ENCODE results near the gene WDR55.
A peak's percentile ranks its signal among the peaks of the same experiment; 100 is the strongest.
"Not testable (repeated sequence)": the region's sequence is repeated elsewhere in the genome, so short reads cannot be mapped to it uniquely, and the experiment has no call there.

The WDR55 gene

DNA sequence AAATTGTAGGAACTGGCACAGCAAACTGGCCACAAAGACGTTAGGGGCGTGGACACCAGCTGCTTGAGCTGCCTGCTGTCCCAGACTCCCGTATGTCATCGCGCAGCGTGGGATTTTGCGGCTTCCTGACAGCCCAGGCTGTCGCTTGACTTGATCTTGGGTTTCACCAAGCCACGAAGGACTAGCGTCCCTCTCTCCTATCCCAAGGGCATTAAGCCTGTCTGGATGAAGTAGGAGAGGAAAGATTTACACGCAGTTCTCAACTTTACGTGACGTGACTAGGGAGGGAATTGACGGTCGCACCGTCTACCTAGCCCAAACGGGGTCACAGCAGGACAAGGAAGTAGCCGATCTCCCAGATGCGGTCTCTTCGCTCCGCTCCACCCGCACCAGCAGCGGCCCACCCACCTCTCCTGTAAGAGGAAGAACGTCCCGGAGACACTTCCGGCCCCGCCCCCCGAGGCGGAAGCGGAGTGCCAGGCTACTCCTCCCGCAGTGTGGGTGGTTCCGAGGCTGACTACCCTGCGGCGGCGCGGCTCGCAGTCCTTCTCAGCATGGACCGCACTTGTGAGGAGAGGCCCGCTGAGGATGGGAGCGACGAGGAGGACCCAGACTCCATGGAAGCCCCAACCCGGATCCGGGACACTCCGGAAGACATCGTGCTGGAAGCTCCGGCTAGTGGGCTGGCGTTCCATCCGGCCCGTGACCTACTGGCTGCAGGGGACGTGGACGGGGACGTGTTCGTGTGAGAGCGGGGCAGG is at the start of gene WDR55:
WDR55 (plus strand) TSS at position 546 of the 761 bp plus-strand sequence; CDS start at position 555, 9 bp downstream.
- DNase-seq (ENCODE audit: low read depth): peak; percentile 96

DNA sequence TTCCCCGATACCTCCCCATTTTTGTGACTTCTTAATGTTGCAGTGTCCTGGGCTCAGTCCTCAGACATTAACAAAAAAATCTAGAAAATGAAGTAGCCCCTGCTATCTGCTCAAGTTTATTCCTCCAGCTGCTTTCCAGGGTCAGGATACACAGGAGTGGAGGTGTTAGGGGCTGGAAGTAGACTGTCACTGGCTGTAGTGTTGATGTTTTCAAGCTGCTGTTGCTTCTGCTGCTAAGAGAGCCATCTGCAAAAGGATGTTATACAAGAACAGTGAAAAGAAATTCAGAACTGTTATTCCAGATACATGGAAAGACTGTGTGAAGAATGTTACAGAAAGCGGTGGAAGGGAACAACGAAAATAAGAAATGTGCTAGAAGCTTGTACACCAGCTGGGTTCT is 42.4 kb upstream of the WDR55 start:
- no peak for DNase-seq (ENCODE audit: low read depth)

- DNase-seq (ENCODE audit: low read depth): not testable (repeated sequence)
Measured at GRCh38 chr5:140623061-140623460, 41.6 kb upstream of the WDR55 start.

DNA sequence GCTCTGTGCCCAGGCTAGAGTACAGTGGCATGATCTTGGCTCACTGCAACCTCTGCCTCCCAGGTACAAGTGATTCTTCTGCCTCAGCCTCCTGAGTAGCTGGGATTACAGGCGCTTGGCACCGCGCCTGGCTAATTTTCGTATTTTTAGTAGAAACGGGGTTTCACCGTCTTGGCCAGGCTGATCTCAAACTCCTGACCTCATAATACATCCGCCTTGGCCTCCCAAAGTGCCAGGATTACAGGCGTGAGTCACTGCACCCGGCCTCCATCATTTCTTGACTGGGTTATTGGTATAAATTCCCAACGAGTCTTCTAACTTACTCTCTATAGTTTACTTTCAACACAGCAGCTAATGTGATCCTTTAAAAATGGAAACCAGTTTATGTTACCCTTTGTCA is 39.8 kb upstream of the WDR55 start:
- DNase-seq (ENCODE audit: low read depth): not testable (repeated sequence)

- peak; percentile 19 for DNase-seq (ENCODE audit: low read depth)
Measured at GRCh38 chr5:140627972-140628371, 36.7 kb upstream of the WDR55 start.

- DNase-seq (ENCODE audit: low read depth): peak; percentile 55
Measured at GRCh38 chr5:140628711-140629110, 36.0 kb upstream of the WDR55 start.

GRCh38 chr5:140630292-140631035 is 34.2 kb upstream of the WDR55 start:
- DNase-seq (ENCODE audit: low read depth): peak; percentile 75

- no peak for DNase-seq (ENCODE audit: low read depth)
Measured at GRCh38 chr5:140631036-140631417, 33.7 kb upstream of the WDR55 start.

- DNase-seq (ENCODE audit: low read depth): no peak
Measured at GRCh38 chr5:140631831-140632365, 32.8 kb upstream of the WDR55 start.

DNA sequence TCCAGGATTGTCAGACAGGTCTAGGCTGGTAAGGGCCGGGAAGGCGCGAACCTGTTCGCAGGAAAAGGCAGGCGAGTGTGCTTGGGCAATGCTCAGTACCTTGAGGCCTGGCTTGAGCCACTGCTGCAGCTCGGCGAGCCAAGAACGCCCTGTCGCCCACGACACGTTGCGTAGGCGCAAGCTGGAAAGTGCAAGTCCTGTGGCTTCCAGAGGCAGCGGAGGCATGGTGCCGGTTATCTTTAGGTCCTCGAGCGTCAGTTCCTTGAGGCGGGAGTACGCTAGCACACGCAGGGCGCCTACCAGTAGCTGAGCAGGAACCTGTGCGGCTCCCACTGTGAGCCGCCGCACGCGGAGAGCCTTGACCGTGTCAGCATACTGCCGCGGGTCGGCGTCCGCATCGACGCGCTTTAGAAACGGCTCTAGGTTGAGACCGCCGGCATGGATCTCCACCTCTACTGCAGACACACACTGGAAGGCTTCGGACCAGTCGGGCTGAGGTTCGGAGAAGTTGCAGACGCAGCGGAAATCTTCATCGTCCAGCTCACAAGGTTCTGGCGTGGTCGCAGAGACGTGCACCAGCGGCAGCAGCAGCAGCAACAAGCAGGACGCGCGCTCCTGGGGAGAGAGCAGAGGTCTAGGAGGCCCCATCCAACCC is 32.2 kb upstream of the WDR55 start:
- DNase-seq (ENCODE audit: low read depth): peak; percentile 69

DNA sequence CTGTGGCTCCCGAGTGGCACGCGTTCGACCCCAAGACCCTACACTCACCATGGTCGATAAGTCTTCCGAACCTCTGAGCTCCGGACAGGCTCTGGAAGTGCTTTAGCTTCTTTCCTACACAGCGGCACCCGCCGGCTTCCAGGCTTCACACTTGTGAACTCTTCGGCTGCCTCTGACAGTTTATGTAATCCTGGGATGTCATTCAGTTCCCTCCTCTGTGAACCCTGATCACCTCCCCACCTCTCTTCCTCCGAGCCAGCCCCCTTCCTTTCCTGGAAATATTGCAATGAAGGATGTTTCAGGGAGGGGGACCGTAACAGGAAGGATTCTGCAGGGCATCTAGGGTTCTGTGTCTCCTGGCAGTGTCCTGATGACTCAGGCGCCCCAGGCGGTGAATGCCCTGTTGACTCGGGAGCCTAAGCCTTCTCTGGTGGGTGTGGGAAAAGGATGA is 31.7 kb upstream of the WDR55 start, which contains the start of gene CD14:
CD14 (minus strand) TSS at position 155 of the 451 bp plus-strand sequence; CDS start at position 51, 104 bp downstream.
- DNase-seq (ENCODE audit: low read depth): peak; percentile 91

GRCh38 chr5:140633501-140633900 is 31.2 kb upstream of the WDR55 start:
- peak; percentile 8 for DNase-seq (ENCODE audit: low read depth)

- DNase-seq (ENCODE audit: low read depth): no peak
Measured at GRCh38 chr5:140634103-140634502, 30.6 kb upstream of the WDR55 start.

GRCh38 chr5:140635291-140636257 is 29.1 kb upstream of the WDR55 start:
- DNase-seq (ENCODE audit: low read depth): no peak

DNA sequence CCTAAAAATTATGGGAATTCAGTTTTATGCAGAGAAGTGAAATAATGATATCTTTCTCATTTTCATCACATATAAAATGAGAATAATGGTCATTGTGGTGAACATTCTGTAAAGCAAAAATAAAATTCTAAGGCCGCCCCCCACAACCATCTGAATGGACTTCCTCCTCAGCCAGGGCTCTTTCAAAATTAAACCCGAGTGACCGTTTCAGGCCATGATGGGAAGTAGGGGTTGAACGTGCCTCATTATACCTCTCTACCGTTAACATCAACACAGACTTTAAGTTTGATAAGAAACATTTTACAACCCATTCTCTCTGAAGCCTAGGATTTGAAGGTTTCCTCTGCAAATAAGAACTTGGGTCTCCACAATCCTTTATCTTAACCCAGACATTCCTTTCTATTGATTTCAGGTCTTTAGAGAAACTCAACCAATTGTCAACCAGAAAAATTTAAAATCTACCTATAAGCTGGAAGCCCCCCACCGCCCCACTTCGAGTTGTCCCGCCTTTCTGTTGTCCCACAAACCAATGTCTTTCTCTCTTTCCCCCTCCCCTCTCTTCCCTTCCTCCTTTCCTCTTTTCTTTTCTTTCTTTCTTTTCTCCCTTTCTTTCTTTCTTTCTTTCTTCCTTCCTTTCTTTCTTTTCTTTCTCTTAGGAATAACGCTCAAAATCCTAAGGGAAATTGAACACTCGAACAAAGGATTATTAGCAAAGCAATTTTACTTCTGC is 27.2 kb upstream of the WDR55 start:
- no peak for DNase-seq (ENCODE audit: low read depth)

- not testable (repeated sequence) for DNase-seq (ENCODE audit: low read depth)
Measured at GRCh38 chr5:140638898-140639147, 25.9 kb upstream of the WDR55 start.

GRCh38 chr5:140639148-140639981 is 25.3 kb upstream of the WDR55 start, which contains the start of gene TMCO6:
TMCO6 (plus strand) TSS chr5:140639451; CDS start chr5:140639528, 77 bp downstream.
- peak; percentile 94 for DNase-seq (ENCODE audit: low read depth)

GRCh38 chr5:140641716-140642115 is 23.0 kb upstream of the WDR55 start:
- no peak for DNase-seq (ENCODE audit: low read depth)

- no peak for DNase-seq (ENCODE audit: low read depth)
Measured at GRCh38 chr5:140642718-140643117, 22.0 kb upstream of the WDR55 start.

DNA sequence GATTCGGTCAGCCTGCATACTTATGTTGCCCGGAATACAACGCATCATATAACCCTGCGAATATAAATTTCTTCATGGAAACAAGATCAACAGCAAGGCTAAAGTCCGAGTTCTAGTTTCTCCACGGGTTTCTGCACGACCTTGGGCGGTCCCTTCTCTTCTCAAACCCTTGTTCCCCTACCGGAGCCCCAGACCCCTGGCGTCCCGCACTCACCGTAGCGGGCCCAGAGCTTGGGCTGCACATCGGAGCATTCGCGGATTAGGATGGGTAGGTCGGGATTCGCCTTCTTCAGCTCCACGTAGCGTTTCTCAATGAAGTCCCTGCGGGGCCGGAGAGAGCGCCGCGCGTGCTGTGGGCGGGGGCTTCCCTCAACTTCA is 17.7 kb upstream of the WDR55 start:
- peak; percentile 17 for DNase-seq (ENCODE audit: low read depth)

All from ELR (cell line).